ENCODE data around the gene CHAD. TPM values are rescaled to one million over a fixed set of nuclear protein-coding genes. Genes with fewer than 3 reads are reported as not detected.

CHAD gene
- polyA plus RNA-seq, 1 of the 3 experiments (the other 2 are of a cell fraction), result not detected

DNA sequence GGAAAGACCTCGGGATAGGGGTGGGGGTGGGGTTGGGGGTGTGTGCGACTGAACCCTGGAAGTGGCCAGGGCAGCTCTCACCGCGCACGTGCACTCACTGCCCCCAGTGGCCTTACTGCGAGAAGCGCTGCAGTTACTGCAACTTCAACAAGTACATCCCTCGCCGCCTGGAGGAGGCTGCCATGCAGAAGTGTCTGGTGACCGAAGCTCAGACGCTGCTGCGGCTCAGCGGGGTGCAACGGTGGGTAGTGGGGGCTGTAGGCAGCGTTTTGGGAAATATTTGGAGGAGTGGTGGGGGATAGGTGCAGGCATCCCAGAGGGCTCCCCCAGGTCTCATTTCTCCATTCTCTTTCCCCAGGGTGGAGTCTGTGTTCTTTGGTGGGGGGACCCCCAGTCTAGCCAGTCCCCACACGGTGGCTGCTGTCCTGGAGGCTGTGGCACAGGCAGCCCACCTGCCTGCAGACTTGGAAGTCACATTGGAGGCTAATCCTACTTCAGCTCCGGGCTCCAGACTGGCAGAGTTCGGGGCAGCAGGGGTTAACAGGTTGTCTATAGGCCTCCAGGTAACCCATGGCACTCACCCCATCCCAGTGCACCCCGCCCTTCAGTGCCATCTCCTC is 11.0 kb upstream of the CHAD start:
- Histone ChIP-seq H3K27ac (ENCODE audit: low read depth in 2 of 2, low read length in 1 of 2) (peak overlapping the region; percentile 79 to 88; a peak in 3 of 4 replicates), H3K79me2 (ENCODE audit: insufficient read depth) (peaks cover 16% of the 10 kb centered on the region), H3K9me2 (no peaks in the 10 kb centered on the region), H3K4me1 (ENCODE audit: control insufficient read depth in 1 of 2, insufficient read depth in 2 of 2, low read depth in 1 of 2, low read length in 1 of 2) (peaks cover 10 to 17% of the 10 kb centered on the region in 2 experiments; a peak in 2 of 4 replicates), H3K4me3 (ENCODE audit: low read depth in 2 of 2, low read length in 1 of 2) (peak overlapping the region; percentile 80 to 90), H2AFZ (ENCODE audit: low read depth) (peak overlapping the region; percentile 87; the same call in 1 of the 2 replicates), H3K4me2 (peak overlapping the region; percentile 92), H3K9ac (peak overlapping the region; percentile 81; the same call in 1 of the 2 replicates), H3F3A (replicated peaks; ENCODE audit: insufficient read depth) (peaks cover 14% of the 10 kb centered on the region), H3K27me3 (ENCODE audit: insufficient read depth) (no peaks in the 10 kb centered on the region), H4K20me1 (ENCODE audit: insufficient read depth) (no peaks in the 10 kb centered on the region), H3K9me3 (no peaks in the 10 kb centered on the region), H3K36me3 (replicated peaks in 1 of 2; ENCODE audit: control insufficient read depth in 1 of 2, insufficient read depth in 2 of 2, low read length in 1 of 2) (peaks cover 12 to 38% of the 10 kb centered on the region in 2 experiments)
- WGBS (ENCODE audit: low lambda C conversion rate), result 13% methylated on average over 19 of the region's 19 CpGs
- CTCF ChIA-PET, result interaction anchor here (0.6 to 5.9 kb wide), 85 partner anchors 9 to 751 kb away, joined by 3 to 85 read pairs (median 5); partner anchors contain the start of genes ACSF2, CHAD, COL1A1 and EPN3
- TF ChIP-seq MXI1 (IDR thresholded peaks at IDR 0.05; ENCODE audit: low read depth, low read length) (peak; percentile 97), ELF1 (IDR thresholded peaks at IDR 0.05) (no peak), SMC3 (IDR thresholded peaks at IDR 0.05; ENCODE audit: low read depth, low read length) (peak; percentile 28; the same call in 1 of the 2 replicates), CTCF (IDR thresholded peaks at IDR 0.05) (peak; percentile 67), CHD2 (IDR thresholded peaks at IDR 0.05; ENCODE audit: low read length, partially characterized antibody) (peak; percentile 76), POLR2AphosphoS5 (IDR thresholded peaks at IDR 0.05; ENCODE audit: low read depth, low read length) (peak; percentile 20; the same call in 1 of the 2 replicates), FOSL2 (IDR thresholded peaks at IDR 0.05; ENCODE audit: borderline replicate concordance, low read depth) (no peak), RAD21 (IDR thresholded peaks at IDR 0.05; ENCODE audit: low read length) (peak; percentile 62), RXRA (IDR thresholded peaks at IDR 0.05; ENCODE audit: borderline replicate concordance, low read depth) (no peak), SIN3A (IDR thresholded peaks at IDR 0.05; ENCODE audit: borderline replicate concordance, low read depth, low read length) (peak; percentile 87; the same call in 1 of the 2 replicates), FOXJ3 (CRISPR knock-in tag; IDR thresholded peaks at IDR 0.05) (0 out of 2 replicates have a peak, but pooled peaks have one; percentile 43), TAF1 (IDR thresholded peaks at IDR 0.05; ENCODE audit: borderline replicate concordance, low read depth, low read length) (peak; percentile 44; the same call in 1 of the 2 replicates), RCOR1 (IDR thresholded peaks at IDR 0.05; ENCODE audit: low read length) (peak; percentile 23; the same call in 1 of the 2 replicates)
- TF ChIP-seq, protein P1, sequence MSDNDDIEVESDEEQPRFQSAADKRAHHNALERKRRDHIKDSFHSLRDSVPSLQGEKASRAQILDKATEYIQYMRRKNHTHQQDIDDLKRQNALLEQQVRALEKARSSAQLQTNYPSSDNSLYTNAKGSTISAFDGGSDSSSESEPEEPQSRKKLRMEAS (IDR thresholded peaks at IDR 0.05; ENCODE audit: low read depth), result peak; percentile 98
- DNase-seq, result peak; percentile 95
- POLR2A ChIA-PET, result interaction anchor here (0.5 to 1.4 kb wide), 5 partner anchors 51 to 776 kb away, joined by 3 to 10 read pairs (median 4); partner anchors contain the start of gene LRRC59
